ENCODE measurements around the gene NPC1. TPM values are rescaled to one million over a fixed set of nuclear protein-coding genes. Genes with fewer than 3 reads are reported as not detected.

The NPC1 gene
- total RNA-seq, 4 donors from 2014 or later: 16.9 to 73.7 (median 43.6) TPM

GRCh38 chr18:23595591-23595990 is 9.3 kb upstream of the NPC1 start:
- no peak for TF ChIP-seq POLR2A (IDR thresholded peaks at IDR 0.05)
- TF ChIP-seq CTCF (IDR thresholded peaks at IDR 0.05): no peak
- 93 to 97% methylated on average over 7 of the region's 7 CpGs for WGBS, 2 donors

DNA sequence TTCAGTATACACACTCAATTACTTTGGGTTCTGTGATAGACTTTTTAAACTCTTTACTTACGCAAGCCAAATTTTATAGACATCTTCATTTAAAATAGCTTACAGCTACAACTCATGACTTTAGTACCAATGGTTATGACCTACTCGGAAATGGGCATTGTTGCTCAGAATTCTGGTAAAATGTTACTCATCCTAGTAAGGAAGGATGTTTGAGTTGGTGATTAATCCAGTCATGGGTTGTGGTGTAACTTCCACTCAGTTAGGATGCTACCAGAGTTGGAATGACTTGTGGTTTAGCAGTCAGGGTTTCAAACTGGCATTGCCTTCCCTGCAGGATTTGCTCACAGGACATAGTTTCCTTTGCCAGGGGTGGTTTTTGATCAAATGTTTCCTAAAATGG is 7.4 kb upstream of the NPC1 start:
- Histone ChIP-seq H3K4me3 (no peak overlapping the region), H3K27me3 (no peaks in the 10 kb centered on the region), H3K36me3 (no peaks in the 10 kb centered on the region), H3K4me1 (peaks cover 0 to 9% (median 0%) of the 10 kb centered on the region in 3 donors), H3K9me3 (no peaks in the 10 kb centered on the region), H3K27ac (no peak overlapping the region)
- TF ChIP-seq CTCF (IDR thresholded peaks at IDR 0.05) (no peak), POLR2A (IDR thresholded peaks at IDR 0.05) (no peak)
- no peak for DNase-seq
- WGBS, 2 donors: 59 to 71% methylated on average over 2 of the region's 2 CpGs
- intact Hi-C loops (cut with DNase I): no loop called here

More at GRCh38 chr18:23595591-23595990, 9.3 kb upstream of the NPC1 start:
- no peak for DNase-seq
- Histone ChIP-seq H3K27ac (no peak overlapping the region), H3K4me1 (no peaks in the 10 kb centered on the region), H3K4me3 (no peak overlapping the region), H3K9me3 (no peaks in the 10 kb centered on the region), H3K27me3 (no peaks in the 10 kb centered on the region), H3K36me3 (no peaks in the 10 kb centered on the region)
- intact Hi-C loops (cut with DNase I): no loop called here

DNA sequence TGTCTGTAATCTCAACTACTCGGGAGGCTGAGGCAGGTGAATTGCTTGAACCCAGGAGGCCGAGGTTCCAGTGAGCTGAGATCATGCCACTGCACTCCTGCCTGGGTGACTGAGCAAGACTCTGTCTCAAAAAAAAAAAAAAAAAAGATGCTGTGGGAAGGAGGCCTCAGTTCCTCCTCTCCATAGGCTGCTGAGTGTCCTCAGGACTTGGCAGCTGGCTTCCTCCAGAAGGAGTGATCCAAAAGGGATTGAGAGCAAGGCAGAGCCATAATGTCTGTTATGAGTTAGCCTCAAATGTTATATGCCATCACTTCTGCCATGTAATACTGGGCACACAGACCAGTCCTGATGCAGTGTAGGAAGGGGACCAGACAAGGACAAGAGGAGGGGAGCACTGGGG is 6.6 kb upstream of the NPC1 start:
- 90 to 100% methylated on average over 2 of the region's 2 CpGs for WGBS, 2 donors
- intact Hi-C loops (cut with DNase I): no loop called here
- Histone ChIP-seq H3K27me3 (no peaks in the 10 kb centered on the region), H3K36me3 (no peaks in the 10 kb centered on the region), H3K27ac (no peak overlapping the region), H3K4me3 (no peak overlapping the region), H3K9me3 (no peaks in the 10 kb centered on the region), H3K4me1 (peaks cover 0 to 10% (median 0%) of the 10 kb centered on the region in 3 donors)
- DNase-seq: no peak
- TF ChIP-seq POLR2A (IDR thresholded peaks at IDR 0.05): no peak
- TF ChIP-seq CTCF (IDR thresholded peaks at IDR 0.05): no peak

DNA sequence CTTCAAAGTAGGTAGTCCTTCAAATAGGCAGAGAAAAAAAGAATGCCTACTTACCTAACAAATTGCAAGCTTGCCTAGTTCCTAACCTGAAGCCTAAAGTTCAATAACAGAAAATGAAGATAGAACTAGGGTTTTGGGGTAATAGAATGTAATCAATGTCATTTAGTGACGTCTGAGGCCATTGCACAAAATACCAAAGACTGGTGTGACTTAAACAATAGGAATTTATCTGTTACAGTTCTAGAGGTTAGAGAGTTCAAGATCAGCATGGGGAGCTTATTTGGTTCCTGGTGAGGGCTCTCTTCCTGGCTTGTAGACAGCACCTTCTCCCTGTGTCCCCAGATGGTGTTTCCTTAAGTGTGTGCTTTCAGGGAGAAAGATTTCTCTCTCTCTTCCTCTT is 4.7 kb upstream of the NPC1 start:
- peaks cover 0 to 17% (median 0%) of the 10 kb centered on the region in 3 donors for H3K4me1 ChIP-seq
- intact Hi-C loops (cut with DNase I): no loop called here
- no peak overlapping the region for H3K4me3 ChIP-seq
- H3K27me3 ChIP-seq: no peaks in the 10 kb centered on the region
- no peak for DNase-seq
- no peak overlapping the region for H3K27ac ChIP-seq
- WGBS, 2 donors: 31 to 53% methylated on average over 1 of the region's 1 CpG
- TF ChIP-seq CTCF (IDR thresholded peaks at IDR 0.05) (no peak), POLR2A (IDR thresholded peaks at IDR 0.05) (no peak)
- H3K36me3 ChIP-seq: no peaks in the 10 kb centered on the region
- H3K9me3 ChIP-seq: no peaks in the 10 kb centered on the region

DNA sequence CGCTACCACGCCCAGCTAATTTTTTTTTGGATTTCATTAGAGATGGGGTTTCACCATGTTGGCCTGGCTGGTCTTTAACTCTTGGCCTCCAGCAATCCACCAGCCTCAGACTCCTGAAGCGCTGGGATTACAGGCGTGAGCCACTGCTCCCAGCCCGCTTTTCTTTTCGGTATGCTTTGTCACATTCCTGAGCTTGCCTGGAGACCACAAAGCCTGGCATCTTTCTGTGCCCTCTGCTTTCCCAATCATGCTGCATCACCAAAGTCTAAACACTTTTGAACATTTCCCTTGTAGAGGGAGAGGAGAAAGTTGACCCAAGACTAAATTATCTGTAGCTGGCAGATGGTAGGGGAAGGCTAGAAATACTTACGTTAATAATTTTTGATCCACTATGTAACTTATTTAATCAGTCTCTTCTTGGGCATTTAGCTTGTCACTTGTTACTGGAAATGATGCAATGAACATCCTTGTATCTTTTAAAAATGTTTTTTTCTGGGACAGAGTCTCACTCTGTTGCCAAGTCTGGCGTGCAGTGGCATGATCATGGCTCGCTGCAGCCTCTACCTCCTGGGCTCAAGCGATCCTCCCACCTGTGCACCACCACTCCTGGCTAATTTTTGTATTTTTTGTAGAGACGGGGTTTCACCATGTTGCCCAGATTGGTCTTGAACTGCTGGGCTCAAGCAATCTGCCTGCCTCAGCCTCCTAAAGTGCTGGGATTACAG is 2.7 kb upstream of the NPC1 start:
- no peaks in the 10 kb centered on the region for H3K36me3 ChIP-seq
- H3K27me3 ChIP-seq: no peaks in the 10 kb centered on the region
- peaks cover 10 to 36% (median 13%) of the 10 kb centered on the region in 3 donors for H3K4me1 ChIP-seq
- no peaks in the 10 kb centered on the region for H3K9me3 ChIP-seq
- no peak overlapping the region for H3K4me3 ChIP-seq
- WGBS, 2 donors: 33 to 49% methylated on average over 11 of the region's 11 CpGs
- intact Hi-C loops (cut with DNase I): no loop called here
- TF ChIP-seq POLR2A (IDR thresholded peaks at IDR 0.05): no peak
- H3K27ac ChIP-seq: no peak overlapping the region
- DNase-seq: no peak

Data from esophagus squamous epithelium (tissue), 5 donors.